Measurements from ENCODE around the gene GPR37L1. TPM values are rescaled to one million over a fixed set of nuclear protein-coding genes. Genes with fewer than 3 reads are reported as not detected.
A peak's percentile ranks its signal among the peaks of the same experiment; 100 is the strongest.
"Not testable (repeated sequence)": the region's sequence is repeated elsewhere in the genome, so short reads cannot be mapped to it uniquely, and the experiment has no call there.

The GPR37L1 gene
- polyA plus RNA-seq, 1 donor from 2014 or later = not detected

DNA sequence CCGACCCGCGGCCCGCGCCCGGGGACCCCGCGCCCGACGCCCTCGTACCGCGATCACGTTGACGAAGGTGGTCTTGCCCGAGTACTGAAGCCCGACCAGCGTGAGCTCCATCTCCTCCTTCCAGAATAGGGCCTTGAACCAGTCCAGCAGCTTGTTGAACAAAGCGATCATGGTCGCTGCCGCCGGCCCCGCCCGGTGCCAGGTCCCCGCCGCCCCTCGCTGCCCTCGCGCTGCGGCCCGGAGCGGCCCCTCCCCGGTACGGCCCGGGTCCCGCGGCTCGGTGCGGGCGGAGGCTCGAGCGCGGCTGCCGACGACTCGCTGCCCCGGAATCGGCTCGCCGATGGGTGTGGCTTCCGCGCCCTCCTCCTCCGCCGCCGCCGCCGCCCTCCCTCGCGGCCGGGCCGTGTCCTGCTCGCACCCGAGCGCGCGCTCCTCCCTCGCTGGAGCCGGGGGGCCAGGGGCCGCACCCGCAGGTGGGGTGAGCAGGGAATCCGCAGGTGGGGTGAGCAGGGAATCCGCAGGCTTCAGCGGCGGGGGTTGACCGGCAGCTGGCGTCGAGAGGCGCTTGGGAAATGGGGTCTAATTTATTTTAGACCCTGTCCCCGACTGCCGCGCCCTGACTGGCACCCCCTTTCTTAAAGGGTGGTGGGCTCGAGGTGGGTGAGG, 21.8 kb downstream of the GPR37L1 start, which contains the start of gene ARL8A:
TSS of gene ARL8A (minus strand) at position 336 of the 666 bp plus-strand sequence. CDS start at position 171, 165 bp downstream.
- Histone ChIP-seq H3F3A (ENCODE audit: insufficient read depth, low read length, poor library complexity, severe bottlenecking) (no peaks in the 10 kb centered on the region), H3K36me3 (ENCODE audit: insufficient read depth, low read length) (no peaks in the 10 kb centered on the region), H3K9me2 (ENCODE audit: insufficient read depth, low read length) (no peaks in the 10 kb centered on the region), H4K20me1 (ENCODE audit: insufficient read depth) (peaks cover 8% of the 10 kb centered on the region), H3K9me3 (ENCODE audit: low read length) (no peaks in the 10 kb centered on the region), H3K79me2 (replicated peaks; ENCODE audit: insufficient read depth, low read length) (peaks cover 37% of the 10 kb centered on the region), H3K4me2 (ENCODE audit: low read length) (peak within 1 kb of the TSS; percentile 86), H3K4me3 (ENCODE audit: low read length) (peak within 1 kb of the TSS; percentile 95), H3K9ac (ENCODE audit: low read length) (peak within 1 kb of the TSS; percentile 89), H3K27me3 (ENCODE audit: insufficient read depth, low read depth, low read length) (no peaks in the 10 kb centered on the region), H3K27ac (ENCODE audit: low read length) (peak within 1 kb of the TSS; percentile 37), H2AFZ (ENCODE audit: low read depth, low read length) (peak within 1 kb of the TSS; percentile 85)
- TF ChIP-seq, protein P1, sequence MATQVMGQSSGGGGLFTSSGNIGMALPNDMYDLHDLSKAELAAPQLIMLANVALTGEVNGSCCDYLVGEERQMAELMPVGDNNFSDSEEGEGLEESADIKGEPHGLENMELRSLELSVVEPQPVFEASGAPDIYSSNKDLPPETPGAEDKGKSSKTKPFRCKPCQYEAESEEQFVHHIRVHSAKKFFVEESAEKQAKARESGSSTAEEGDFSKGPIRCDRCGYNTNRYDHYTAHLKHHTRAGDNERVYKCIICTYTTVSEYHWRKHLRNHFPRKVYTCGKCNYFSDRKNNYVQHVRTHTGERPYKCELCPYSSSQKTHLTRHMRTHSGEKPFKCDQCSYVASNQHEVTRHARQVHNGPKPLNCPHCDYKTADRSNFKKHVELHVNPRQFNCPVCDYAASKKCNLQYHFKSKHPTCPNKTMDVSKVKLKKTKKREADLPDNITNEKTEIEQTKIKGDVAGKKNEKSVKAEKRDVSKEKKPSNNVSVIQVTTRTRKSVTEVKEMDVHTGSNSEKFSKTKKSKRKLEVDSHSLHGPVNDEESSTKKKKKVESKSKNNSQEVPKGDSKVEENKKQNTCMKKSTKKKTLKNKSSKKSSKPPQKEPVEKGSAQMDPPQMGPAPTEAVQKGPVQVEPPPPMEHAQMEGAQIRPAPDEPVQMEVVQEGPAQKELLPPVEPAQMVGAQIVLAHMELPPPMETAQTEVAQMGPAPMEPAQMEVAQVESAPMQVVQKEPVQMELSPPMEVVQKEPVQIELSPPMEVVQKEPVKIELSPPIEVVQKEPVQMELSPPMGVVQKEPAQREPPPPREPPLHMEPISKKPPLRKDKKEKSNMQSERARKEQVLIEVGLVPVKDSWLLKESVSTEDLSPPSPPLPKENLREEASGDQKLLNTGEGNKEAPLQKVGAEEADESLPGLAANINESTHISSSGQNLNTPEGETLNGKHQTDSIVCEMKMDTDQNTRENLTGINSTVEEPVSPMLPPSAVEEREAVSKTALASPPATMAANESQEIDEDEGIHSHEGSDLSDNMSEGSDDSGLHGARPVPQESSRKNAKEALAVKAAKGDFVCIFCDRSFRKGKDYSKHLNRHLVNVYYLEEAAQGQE (IDR thresholded peaks at IDR 0.05; ENCODE audit: borderline replicate concordance) = peak; percentile 20
- TF ChIP-seq RAD21 (conservative IDR thresholded peaks at IDR 0.05) (no peak), EZH2 (IDR thresholded peaks at IDR 0.05; ENCODE audit: borderline replicate concordance, insufficient read depth, low read length, poor library complexity, severe bottlenecking) (no peak), EP300 (conservative IDR thresholded peaks at IDR 0.05; ENCODE audit: poor library complexity, severe bottlenecking) (no peak), MXI1 (conservative IDR thresholded peaks at IDR 0.05; ENCODE audit: poor library complexity, severe bottlenecking) (no peak), TAF1 (IDR thresholded peaks at IDR 0.05; ENCODE audit: low read depth) (no peak), POLR2AphosphoS5 (IDR thresholded peaks at IDR 0.05) (peak; percentile 82)

DNA sequence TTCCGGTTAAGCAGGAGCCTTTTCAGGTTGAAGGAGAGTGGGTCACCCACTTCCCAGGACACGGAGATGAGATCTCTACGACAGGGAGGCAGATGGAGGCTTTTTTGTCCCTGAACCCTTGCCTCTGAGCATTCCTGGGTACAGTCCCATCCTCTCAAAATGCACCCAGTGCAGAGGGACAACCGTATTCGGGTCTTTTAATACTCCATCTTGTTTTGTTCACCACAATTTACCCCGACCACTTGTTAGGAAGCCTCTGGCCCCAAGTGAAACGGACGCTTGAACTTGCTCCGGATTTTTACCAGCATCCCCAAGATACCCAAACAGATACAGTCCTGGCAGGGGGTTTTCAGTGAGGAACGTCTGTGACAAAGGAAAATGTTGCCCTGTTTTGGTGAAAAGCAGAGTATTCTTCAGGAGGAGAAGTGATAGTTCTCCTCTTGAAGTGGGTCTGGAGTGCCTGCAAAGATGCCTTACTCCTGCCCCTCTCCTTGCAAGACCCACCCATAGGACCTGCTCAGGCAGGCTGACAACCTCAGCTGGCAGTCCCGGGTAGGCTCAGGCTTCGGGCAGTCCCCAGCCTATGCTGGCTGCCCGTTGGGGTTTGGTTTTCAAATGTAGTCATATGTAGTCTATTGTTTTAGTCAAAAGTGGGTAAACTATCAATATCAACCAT, 22.5 kb downstream of the GPR37L1 start:
- H3K4me3 ChIP-seq (ENCODE audit: low read length) = peak overlapping the region; percentile 95
- peak overlapping the region; percentile 85 for H2AFZ ChIP-seq (ENCODE audit: low read depth, low read length)
- no peaks in the 10 kb centered on the region for H3K9me2 ChIP-seq (ENCODE audit: insufficient read depth, low read length)
- no peak for TF ChIP-seq MXI1 (conservative IDR thresholded peaks at IDR 0.05; ENCODE audit: poor library complexity, severe bottlenecking)
- no peak for TF ChIP-seq EP300 (conservative IDR thresholded peaks at IDR 0.05; ENCODE audit: poor library complexity, severe bottlenecking)
- no peak for TF ChIP-seq SMC3 (conservative IDR thresholded peaks at IDR 0.05; ENCODE audit: poor library complexity)
- TF ChIP-seq POLR2AphosphoS5 (IDR thresholded peaks at IDR 0.05) = no peak
- no peak for TF ChIP-seq EZH2 (IDR thresholded peaks at IDR 0.05; ENCODE audit: borderline replicate concordance, insufficient read depth, low read length, poor library complexity, severe bottlenecking)
- TF ChIP-seq, protein P1 (IDR thresholded peaks at IDR 0.05; ENCODE audit: borderline replicate concordance) = no peak
- no peak for TF ChIP-seq TAF1 (IDR thresholded peaks at IDR 0.05; ENCODE audit: low read depth)
- no peak for TF ChIP-seq RAD21 (conservative IDR thresholded peaks at IDR 0.05)
- TF ChIP-seq, protein P2, sequence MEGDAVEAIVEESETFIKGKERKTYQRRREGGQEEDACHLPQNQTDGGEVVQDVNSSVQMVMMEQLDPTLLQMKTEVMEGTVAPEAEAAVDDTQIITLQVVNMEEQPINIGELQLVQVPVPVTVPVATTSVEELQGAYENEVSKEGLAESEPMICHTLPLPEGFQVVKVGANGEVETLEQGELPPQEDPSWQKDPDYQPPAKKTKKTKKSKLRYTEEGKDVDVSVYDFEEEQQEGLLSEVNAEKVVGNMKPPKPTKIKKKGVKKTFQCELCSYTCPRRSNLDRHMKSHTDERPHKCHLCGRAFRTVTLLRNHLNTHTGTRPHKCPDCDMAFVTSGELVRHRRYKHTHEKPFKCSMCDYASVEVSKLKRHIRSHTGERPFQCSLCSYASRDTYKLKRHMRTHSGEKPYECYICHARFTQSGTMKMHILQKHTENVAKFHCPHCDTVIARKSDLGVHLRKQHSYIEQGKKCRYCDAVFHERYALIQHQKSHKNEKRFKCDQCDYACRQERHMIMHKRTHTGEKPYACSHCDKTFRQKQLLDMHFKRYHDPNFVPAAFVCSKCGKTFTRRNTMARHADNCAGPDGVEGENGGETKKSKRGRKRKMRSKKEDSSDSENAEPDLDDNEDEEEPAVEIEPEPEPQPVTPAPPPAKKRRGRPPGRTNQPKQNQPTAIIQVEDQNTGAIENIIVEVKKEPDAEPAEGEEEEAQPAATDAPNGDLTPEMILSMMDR (IDR thresholded peaks at IDR 0.05; ENCODE audit: poor library complexity, severe bottlenecking) = no peak
- H3K9me3 ChIP-seq (ENCODE audit: low read length) = no peaks in the 10 kb centered on the region
- H3K27ac ChIP-seq (ENCODE audit: low read length) = no peak overlapping the region
- H3K36me3 ChIP-seq (ENCODE audit: insufficient read depth, low read length) = no peaks in the 10 kb centered on the region
- peak overlapping the region; percentile 89 for H3K9ac ChIP-seq (ENCODE audit: low read length)
- H3K4me2 ChIP-seq (ENCODE audit: low read length) = peak overlapping the region; percentile 18
- H3K27me3 ChIP-seq (ENCODE audit: insufficient read depth, low read depth, low read length) = no peaks in the 10 kb centered on the region
- H3K79me2 ChIP-seq (replicated peaks; ENCODE audit: insufficient read depth, low read length) = peaks cover 37% of the 10 kb centered on the region
- no peaks in the 10 kb centered on the region for H3F3A ChIP-seq (ENCODE audit: insufficient read depth, low read length, poor library complexity, severe bottlenecking)
- H4K20me1 ChIP-seq (ENCODE audit: insufficient read depth) = peaks cover 8% of the 10 kb centered on the region

DNA sequence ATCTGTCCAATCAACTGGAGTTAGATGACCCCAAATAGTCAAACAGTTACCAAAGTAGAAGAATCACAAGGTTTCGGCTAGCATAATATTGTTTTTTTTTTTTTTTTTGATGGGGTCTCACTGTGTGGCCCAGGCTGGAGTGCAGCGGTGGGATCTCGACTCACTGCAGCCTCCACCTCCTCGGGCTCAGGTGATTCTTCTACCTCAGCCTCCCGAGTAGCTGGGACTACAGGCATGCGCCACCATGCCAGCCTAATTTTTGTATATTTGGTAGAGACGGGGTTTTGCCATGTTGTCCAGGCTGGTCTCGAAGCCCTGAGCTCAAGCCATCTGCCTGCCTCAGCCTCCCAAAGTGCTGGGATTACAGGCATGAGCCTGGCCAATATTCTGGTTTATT, 23.0 kb downstream of the GPR37L1 start:
- not testable (repeated sequence) for H3K27ac ChIP-seq (ENCODE audit: low read length); H3K9me2 ChIP-seq (ENCODE audit: insufficient read depth, low read length); H3K9ac ChIP-seq (ENCODE audit: low read length); H3K36me3 ChIP-seq (ENCODE audit: insufficient read depth, low read length); H3K9me3 ChIP-seq (ENCODE audit: low read length); H4K20me1 ChIP-seq (ENCODE audit: insufficient read depth); H3K27me3 ChIP-seq (ENCODE audit: insufficient read depth, low read depth, low read length); H2AFZ ChIP-seq (ENCODE audit: low read depth, low read length); H3F3A ChIP-seq (ENCODE audit: insufficient read depth, low read length, poor library complexity, severe bottlenecking)
- Histone ChIP-seq H3K79me2 (replicated peaks; ENCODE audit: insufficient read depth, low read length) (peaks cover 32% of the 10 kb centered on the region), H3K4me3 (ENCODE audit: low read length) (peak overlapping the region; percentile 95), H3K4me2 (ENCODE audit: low read length) (peak overlapping the region; percentile 18)
